Tibial nerve (tissue), 4 donors: ENCODE measurements around the gene PLB1.

Source experiments
- EP300 ChIP-seq, 2 donors: sonication (generic); formaldehyde crosslinking; IDR thresholded peaks; one replicate each; pipeline ENCODE4 v1.6.1; 2017; ENCODE audit warnings: antibody characterized with exemption in 2 of 2, mild to moderate bottlenecking in 1 of 2
- POLR2A ChIP-seq, 2 donors: fragments of 450-650 bp; IDR thresholded peaks; one replicate each; pipeline ENCODE4 v1.6.1; 2017; ENCODE audit warnings: antibody characterized with exemption in 2 of 2, mild to moderate bottlenecking in 2 of 2, moderate library complexity in 2 of 2
- TF ChIP-seq, protein P1 (sequence below), 5 experiments: fragments of 200-600 bp in 3 of 5; fragments of 450-650 bp in 2 of 5; sonication (generic) in 3 of 5; IDR thresholded peaks; one replicate each; pipeline ENCODE4 v1.5.1; 2016 to 2019; ENCODE audit warnings: antibody characterized with exemption in 5 of 5, mild to moderate bottlenecking in 3 of 5, moderate library complexity in 2 of 5

DNA sequence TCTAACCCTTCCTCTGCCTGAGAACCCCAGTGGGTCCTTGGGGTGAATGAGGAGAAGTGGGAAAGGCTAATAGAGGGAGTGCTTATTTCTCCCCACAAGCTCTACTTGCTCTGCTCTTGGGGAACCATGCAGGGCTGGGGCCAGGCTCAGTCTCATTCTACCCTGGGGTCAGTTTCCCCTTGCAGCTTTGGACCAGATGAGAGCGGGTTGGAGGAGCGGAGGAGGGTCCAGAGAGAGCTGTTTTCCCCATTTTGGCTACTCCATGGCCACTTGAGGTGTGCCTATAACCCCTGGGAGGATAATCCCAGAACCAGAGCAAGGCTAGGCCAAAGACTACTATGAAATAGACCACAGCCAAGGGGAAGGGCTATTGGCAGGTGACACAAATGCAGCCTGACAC is 29.6 kb downstream of the PLB1 start:
- TF ChIP-seq, protein P1, sequence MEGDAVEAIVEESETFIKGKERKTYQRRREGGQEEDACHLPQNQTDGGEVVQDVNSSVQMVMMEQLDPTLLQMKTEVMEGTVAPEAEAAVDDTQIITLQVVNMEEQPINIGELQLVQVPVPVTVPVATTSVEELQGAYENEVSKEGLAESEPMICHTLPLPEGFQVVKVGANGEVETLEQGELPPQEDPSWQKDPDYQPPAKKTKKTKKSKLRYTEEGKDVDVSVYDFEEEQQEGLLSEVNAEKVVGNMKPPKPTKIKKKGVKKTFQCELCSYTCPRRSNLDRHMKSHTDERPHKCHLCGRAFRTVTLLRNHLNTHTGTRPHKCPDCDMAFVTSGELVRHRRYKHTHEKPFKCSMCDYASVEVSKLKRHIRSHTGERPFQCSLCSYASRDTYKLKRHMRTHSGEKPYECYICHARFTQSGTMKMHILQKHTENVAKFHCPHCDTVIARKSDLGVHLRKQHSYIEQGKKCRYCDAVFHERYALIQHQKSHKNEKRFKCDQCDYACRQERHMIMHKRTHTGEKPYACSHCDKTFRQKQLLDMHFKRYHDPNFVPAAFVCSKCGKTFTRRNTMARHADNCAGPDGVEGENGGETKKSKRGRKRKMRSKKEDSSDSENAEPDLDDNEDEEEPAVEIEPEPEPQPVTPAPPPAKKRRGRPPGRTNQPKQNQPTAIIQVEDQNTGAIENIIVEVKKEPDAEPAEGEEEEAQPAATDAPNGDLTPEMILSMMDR (IDR thresholded peaks at IDR 0.05) = no peak
- TF ChIP-seq POLR2A (IDR thresholded peaks at IDR 0.05) (no peak), EP300 (IDR thresholded peaks at IDR 0.05) (no peak)
